Stimulated activated CD8-positive, alpha-beta memory T cell treated with anti-CD3 and anti-CD28 coated beads, Interleukin-4, amount 100 ng/mL, for 24 hours (primary cell): ENCODE data around the gene NUP54.

ENCODE experiments used
- DNase-seq: peaks from one replicate; pipeline ENCODE4 v3.0.0-alpha.2; 2020; ENCODE audit warnings: low read depth

The NUP54 gene, protein sequence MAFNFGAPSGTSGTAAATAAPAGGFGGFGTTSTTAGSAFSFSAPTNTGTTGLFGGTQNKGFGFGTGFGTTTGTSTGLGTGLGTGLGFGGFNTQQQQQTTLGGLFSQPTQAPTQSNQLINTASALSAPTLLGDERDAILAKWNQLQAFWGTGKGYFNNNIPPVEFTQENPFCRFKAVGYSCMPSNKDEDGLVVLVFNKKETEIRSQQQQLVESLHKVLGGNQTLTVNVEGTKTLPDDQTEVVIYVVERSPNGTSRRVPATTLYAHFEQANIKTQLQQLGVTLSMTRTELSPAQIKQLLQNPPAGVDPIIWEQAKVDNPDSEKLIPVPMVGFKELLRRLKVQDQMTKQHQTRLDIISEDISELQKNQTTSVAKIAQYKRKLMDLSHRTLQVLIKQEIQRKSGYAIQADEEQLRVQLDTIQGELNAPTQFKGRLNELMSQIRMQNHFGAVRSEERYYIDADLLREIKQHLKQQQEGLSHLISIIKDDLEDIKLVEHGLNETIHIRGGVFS

DNA sequence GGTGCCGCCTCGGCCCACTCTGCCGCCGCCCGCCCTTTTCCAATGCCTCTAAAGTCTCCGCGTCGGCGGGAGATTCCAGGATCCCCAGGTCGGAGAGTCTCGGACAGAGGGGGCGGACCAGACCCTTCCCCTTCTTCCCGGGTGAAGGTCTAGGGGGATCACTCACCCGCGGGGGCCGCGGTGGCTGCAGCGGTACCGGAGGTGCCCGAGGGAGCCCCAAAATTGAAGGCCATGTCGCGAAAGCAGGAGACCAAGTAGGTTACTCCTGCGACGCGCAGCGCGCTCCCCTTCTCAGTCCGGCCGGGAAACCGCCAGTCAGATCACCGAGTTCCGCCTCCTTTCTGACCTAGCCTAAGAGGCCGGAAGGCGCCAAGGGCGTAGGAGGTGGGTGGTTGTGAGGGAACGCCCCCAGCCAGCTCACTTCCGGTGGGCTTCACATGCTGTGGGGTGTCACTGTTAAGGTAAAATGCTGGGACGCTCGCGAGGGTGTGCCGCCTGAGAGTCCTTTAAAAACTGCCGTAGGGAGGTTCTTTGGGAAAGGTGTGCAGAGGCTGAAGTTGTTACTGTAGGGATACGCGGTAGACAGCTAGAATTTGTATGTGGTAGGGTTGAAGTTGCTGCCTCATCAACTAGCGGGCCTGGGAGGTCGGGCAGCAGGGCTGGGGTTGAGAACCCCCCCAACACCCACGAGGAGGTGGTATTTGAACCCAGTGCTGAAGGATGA is at the start of gene NUP54:
Gene NUP54, minus strand, starts transcription at position 256 of the 724 bp plus-strand sequence. Its CDS starts 23 bp downstream, at position 233.
- DNase-seq: peak; percentile 92

DNA sequence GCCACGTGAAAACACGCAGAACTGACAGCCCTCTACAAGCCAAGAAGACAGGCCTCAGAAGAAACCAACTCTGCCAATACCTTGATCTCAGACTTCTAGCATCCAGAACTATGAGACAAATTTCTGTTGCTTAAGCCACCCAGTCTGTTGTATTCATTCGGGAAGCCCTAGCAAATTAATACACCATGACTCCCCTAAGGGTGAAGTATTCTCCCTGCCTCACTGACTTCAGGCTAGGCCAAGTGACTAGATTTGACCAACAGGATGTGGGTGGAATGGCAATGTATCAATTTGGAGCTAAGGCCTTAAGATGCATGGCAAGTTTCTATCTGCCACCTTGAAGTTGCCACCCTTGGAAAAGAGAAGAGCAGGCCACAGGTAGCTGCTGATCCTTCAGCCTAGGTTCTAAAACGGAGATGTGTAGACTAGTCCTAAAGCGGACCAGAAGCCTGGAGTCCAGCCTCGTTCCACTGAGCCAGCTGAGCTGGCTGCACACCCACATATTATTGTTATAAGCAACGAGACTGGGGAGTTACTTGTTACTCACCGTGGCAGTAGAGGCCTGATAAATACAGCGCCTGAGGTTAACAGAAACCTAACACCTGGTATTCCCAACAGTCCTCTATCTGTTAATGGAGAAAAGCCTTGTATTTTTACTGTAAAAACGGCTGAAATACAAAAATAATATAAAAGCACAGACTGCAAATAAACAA is 49.0 kb upstream of the NUP54 start:
- DNase-seq: no peak

DNA sequence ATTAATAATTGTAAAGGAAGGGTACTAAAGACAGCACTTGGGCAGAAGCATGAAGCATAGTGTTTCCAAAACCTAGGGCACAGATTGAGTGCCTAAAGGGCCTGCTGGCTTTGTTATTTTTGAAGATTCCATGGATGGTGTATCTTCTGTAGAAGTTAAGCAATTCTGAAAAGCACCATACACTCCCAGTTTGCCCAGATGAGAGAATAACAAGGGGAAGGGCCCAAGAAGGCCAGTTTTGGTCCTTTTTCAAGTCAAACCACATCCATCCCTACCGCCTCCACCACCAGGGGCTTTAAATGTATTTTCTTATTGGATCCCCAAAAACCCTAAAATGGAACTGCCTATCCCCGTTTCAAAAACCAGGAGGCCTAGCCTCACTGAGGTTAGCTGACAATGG is 48.2 kb upstream of the NUP54 start:
- no peak for DNase-seq

DNA sequence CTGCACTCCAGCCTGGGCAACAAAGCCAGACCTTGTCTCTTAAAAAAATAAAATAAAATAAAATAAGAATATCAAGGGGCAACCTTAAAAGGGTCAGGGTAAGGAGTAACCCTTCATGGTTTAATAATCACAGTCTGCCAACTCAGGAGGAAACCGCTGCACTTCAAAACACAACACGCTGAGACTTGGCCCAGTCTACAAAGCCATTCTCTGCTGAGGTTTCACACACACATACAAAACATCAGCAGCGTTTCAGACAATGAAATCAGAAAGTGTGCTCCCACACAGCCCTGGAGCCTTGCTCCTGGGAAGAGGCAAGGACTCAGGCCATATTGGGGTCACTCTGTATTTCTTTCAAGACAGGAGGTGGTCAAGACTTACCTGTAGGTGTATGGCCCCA is 47.1 kb upstream of the NUP54 start:
- DNase-seq: no peak

DNA sequence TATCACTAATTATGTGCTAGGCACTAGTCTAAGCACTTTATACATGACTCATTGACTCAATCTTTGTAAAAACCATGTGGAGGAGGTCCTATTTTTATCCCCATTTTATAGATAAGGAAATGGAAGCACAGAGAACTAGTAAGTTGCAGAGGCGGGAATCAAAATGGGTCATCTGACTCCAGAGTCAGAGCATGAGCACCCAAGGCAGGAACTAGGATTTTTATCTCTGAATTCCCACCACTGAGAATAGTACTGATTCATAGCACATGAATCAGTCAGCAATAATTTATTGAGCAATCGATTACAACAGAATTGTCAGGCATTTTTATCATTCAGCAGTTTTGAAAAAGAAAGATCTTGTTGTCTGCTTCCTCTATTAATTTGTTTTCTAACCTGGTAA is 46.1 kb upstream of the NUP54 start:
- no peak for DNase-seq

DNA sequence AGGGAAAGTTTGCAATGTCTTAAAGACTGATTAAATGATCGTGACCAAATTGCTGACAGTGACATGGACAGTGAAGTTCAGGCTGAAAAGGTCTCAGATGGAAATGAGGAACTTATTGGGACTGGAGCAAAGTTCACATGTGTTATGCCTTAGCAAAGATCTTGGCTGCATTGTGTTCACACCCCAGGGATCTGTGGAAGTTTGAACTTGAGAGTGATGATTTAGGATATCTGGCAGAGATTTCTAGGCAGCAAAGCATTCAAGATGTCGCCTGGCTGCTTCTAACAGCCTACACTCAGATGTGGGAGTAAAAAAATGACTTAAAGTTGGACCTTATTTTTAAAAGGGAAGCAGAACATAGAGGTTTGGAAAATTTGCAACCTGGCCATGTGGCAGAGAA is 44.0 kb upstream of the NUP54 start:
- no peak for DNase-seq

DNA sequence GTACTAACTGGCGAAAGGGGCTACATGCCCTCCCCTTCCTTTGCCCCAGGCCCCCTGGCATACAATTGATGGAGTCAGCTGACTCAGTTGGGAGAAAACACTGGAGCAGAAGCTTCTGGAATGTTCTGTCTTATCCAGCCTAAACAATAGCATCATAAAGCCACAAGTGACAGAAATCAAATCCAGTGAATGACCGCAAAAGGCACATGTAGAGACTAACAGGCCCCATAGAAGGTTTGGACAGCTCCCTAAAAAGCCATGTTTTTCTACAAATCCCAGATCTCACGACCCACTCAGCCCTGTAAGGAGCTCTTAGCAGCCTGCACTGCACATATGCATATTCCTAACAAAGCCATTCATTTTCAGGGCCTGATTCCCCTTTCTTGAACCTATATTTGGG is 40.4 kb upstream of the NUP54 start:
- no peak for DNase-seq

DNA sequence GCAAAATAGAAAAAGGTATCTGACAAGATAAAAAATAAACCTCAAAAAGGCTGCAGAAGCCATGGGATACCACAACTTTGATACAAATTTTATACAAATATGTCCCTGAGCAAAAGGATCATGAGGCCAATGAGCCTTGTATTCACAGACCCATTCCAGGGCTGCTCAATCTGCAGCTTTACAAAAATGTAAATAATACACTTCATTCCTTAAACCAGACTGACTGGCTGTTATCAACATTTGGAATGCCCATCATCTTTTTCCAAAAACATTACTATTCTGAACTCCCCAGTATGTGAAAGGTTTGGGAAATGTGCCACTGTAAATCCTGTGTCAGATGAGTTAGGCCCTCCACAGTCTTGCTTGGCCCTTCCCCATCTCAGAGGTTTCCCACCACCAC is 40.0 kb upstream of the NUP54 start:
- no peak for DNase-seq

DNA sequence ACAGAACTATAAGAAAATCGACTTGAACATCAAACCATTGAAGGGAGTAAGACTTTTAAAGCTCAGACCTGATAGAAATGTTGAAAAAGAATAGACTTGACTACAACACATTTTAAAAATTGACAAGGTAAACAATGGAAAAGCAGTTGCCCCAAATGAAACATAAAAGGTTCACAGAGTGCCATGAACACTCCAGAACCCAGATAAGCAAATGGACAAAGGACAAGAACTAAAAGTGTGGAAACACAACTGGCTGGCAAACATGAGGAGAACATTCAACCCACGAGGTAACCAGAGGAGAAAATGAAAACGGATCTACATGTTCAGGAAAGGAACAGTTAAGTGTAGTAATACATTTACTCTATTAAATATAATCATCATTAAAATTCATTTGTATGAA is 39.0 kb upstream of the NUP54 start:
- DNase-seq: no peak

DNA sequence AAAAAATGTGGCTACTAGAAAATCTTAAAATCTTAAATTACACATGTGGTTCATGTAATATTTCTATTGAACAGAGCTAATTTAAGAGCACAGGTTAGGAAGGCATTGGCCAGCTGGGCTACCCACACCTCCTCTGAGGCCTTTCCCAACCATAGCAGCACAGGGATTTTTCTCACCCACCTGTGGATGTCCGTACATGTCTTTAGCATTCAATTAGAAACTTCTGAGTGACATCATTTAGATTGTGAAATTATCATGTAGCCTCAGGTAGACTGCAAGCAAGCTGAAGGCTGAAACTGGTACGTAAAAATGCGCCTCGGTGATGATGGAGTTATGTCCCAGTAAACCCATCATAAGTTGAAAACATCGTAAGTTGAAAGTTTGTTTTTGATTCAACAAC is 34.3 kb upstream of the NUP54 start:
- no peak for DNase-seq

DNA sequence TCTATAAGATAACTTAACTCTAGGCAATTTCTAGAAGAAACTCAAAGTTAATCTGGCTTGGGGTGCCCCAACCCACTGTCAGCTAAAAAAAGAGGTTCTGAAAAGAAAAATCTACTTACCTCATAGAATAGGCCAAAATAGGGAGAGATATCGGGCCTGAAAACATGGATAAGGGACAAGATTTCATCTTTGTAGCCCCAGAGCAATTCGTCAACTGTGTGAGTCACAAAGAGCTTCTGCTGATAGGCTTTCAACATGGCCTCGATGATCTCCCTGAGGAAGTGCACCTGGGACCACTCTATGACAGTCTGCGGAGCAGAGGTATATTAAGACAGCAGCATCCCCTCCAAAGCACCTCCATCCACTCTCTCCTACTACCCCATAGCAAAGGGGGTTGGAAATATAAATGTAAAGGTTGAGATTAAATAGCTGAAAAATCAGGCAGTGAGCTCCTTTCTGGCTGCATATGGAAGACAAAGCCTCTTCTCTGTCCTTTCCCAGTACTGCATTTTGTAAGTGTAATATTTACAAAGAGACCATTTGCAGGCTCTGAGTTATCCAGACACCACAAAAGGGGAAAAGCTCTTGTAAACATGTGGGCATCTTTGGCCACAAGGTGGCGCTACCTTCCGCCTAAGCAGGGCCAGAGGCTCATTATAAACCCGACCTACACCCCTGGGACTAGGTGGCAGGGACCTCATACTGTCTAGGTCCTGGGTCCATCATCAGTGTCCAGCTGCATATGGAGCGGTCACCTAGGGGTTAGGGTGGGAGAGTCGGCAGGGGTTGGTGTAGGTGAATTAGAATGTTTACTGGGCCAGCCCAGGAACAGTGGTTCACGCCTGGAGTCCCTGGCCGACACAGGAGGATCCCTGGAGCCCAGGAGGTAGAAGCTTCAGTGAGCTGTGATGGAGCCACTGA is 31.5 kb upstream of the NUP54 start:
- peak; percentile 74 for DNase-seq

DNA sequence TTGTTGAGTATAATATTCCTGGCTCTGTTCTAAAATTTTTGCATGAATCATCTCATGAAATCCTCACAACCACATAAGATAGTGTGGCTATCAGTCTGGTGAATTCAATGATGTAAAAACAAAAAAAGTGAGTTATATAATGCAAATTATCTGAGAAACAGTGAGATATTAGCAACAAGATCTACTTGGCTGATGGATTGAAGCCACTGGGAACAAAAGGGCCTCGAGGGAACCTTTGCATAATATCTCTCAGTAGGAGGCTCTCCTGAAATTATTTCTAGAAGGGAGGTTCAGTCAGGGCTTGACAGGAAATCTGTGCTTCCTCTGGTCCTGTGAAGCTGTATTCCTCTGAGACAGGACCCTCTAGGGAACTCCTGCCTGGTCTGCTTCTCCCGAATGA is 30.1 kb upstream of the NUP54 start:
- DNase-seq: no peak

DNA sequence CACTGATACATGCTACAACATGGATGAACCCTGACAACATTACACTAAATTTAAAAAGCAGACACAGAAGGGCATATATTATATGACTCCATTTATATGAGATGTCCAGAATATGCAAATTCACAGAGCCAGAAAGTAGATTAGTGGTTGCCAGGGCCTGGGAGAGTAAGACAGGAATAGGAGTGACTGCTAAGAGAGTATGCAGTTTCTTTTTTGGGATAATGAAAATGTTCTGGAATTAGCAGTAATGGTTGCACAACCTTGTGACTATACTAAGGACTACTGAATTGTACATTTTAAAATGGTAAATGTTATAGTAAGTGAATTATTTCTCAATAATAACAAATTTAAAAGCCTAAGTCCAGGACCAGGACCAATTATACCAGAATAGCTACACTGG is 29.5 kb upstream of the NUP54 start:
- DNase-seq: no peak

DNA sequence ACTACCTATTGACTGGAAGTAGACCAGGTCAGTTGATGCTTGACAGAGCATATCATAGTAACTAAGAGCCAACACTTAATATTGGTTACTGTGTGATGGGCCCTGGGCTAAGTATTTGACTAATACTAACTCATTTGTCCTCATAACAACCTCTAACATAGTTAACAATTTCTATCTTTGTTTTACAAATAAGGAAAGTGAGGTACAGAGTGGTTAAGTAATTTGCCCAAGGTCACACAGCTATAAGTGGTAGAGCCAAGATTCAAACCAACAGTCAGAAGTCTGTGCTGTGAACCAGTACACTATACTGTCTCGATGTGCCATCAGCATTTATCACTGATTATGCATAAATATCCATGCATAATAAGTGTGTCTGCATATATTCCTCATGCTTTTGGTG is 27.1 kb upstream of the NUP54 start:
- DNase-seq: no peak

DNA sequence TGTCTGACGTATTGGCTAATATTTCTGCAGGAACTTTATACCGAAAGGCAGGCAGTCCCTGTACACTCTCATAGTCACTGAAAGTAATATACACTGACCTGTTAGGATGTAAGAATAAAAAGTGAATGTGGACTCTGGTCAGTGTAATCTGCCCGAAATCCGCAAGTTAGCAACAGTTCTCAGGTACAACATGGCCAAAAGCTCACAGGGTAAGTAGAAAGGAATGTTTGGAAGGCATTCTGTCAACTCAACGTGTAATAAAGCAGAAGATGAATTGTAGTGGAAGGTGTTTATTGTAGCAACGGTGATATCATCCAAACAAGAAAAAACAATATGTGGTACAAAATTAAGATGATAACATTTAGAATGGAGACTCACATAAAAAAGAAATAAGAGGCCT is 26.0 kb upstream of the NUP54 start:
- DNase-seq: no peak

DNA sequence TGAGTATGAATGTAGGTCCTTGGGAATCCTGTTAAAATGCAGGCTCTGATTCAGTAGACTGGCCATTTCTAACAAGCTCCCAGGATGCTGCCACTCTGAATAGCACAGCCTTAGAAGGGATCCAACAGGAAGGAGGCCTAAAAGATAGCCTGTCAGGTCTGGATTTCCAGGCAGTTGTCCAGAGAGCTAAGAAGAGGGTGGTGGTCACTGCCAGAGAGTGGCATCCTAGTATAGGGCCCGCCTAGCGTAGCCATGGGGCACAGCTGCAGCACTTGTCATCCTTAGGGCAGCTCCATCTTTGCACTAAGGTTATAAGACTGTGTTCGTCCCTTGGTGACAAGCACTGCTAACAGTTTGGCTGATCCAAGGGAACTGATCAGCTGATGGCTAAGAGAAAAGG is 20.5 kb upstream of the NUP54 start:
- no peak for DNase-seq

DNA sequence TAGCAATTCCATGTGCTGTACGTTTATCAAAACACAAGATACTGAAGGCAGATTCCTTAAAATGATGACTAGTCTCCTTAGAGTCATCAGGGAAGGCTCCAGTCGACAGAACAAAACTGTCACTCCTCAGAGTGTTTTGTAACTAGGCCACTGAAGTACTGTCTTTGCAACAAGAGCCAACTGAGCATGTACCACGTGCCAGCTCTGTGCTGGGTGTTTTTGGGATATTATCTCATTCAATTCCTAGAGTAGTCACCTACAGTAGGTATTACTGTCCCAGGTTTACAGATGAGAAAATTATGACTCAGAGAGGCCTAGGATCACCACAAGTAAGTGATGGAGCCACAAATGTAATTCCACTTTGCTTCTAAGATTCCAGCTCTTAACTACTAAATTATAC is 18.3 kb upstream of the NUP54 start:
- DNase-seq: no peak

DNA sequence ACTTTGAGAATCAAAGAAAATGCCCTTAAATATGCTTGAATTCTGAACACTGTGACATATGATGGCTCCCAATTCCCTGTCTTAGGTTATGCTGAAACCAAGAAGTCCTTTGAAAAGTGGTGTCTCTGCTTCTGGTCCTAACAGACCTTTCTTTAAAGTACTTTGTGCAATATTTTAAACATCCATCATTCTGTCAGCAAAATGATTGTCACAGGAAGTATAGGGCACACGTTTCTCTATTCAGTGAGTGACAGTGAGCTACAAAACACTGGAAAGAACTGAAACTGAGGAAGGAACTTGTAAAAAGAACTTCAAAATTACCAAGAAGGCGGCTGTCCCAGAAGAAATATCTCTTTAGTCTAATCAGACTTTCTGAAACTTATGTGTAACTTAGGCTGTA is 12.2 kb upstream of the NUP54 start:
- no peak for DNase-seq

DNA sequence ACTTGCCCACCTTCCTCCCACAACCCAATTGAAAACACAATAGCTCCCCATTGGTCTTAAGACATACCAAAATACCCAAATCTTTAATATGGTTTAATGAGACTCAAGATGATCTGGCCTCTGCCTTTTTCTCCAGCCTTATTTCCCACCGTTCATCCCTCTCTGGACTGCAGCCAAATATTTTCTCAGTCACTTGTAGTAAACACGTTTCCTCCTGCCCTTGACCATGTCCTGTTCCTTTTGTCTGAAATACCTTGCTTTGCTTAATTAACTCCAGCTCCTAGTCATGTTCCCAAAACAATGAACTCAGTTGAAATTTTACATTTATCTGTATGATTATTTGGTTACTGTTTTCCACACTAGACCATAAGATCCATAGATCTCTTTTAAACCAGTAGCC is 8.4 kb upstream of the NUP54 start:
- DNase-seq: no peak

DNA sequence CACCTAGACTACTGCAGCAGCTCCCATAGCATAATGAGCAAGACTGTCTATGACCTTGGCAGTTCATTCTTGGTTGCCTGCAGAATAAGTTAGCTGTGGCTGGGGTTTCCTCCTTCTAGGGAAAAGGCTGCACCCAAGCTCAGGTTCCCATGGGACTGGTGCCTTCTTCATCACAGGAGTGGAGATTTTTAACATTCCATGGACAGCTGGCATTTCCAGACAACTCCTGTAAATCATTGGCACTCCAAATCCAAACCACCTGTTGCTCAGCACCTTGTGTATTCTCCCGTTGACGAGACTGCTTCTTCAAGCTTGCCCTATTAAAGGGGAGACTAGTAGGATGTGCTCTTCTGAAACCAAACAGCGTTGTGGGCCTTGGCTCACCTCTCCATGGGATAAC is 7.8 kb upstream of the NUP54 start:
- DNase-seq: no peak

DNA sequence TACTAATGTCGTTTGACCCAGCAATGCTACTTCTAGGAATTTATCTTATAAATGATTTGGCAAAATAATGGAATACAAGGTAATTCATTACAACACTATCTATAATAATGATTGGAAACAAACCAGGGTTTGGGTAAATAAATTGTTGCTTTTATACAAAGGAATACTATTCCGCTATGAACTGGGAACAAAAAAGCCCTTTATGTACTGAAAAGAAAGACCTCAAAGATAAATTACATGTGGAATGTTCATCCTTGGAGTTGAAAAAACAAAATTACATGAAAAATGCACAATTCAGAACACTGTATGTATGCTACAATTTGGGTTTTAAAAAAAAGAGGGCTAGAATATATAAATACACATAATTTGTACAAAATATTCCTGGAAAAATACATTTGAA is 5.2 kb upstream of the NUP54 start:
- DNase-seq: no peak
